ENCODE data around the gene EEF2. TPM values are rescaled to one million over a fixed set of nuclear protein-coding genes. Genes with fewer than 3 reads are reported as not detected.
"Not testable (repeated sequence)": the region's sequence is repeated elsewhere in the genome, so short reads cannot be mapped to it uniquely, and the experiment has no call there.

Gene EEF2
- total RNA-seq, 1 donor from 2014 or later, result 1,960 TPM

GRCh38 chr19:4013886-4014540, 28.8 kb upstream of the EEF2 start:
- Histone ChIP-seq H3K9me3 (no peaks in the 10 kb centered on the region), H3K27me3 (no peaks in the 10 kb centered on the region), H3K36me3 (peaks cover 28% of the 10 kb centered on the region), H3K4me3 (no peak overlapping the region), H3K4me1 (peaks cover 28% of the 10 kb centered on the region), H3K27ac (no peak overlapping the region)
- ATAC-seq (no peak), DNase-seq (no peak)
- TF ChIP-seq CTCF (IDR thresholded peaks at IDR 0.05), result no peak
- intact Hi-C loops (cut with DNase I), result no loop called here

GRCh38 chr19:4012975-4013634, 27.8 kb upstream of the EEF2 start:
- ATAC-seq (no peak), DNase-seq (peak; percentile 63)
- intact Hi-C loops (cut with DNase I), result no loop called here
- no peak for TF ChIP-seq CTCF (IDR thresholded peaks at IDR 0.05)
- Histone ChIP-seq H3K27me3 (no peaks in the 10 kb centered on the region), H3K36me3 (peaks cover 22% of the 10 kb centered on the region), H3K4me3 (no peak overlapping the region), H3K9me3 (no peaks in the 10 kb centered on the region), H3K27ac (no peak overlapping the region), H3K4me1 (peaks cover 35% of the 10 kb centered on the region)

- Histone ChIP-seq H3K36me3 (peaks cover 19% of the 10 kb centered on the region), H3K27me3 (no peaks in the 10 kb centered on the region), H3K4me3 (no peak overlapping the region), H3K4me1 (peaks cover 35% of the 10 kb centered on the region), H3K9me3 (no peaks in the 10 kb centered on the region), H3K27ac (no peak overlapping the region)
- ATAC-seq (no peak), DNase-seq (no peak)
- TF ChIP-seq CTCF (IDR thresholded peaks at IDR 0.05), result no peak
- intact Hi-C loops (cut with DNase I), result no loop called here
These were observed 27.1 kb upstream of the EEF2 start for GRCh38 chr19:4012092-4012974.

GRCh38 chr19:4011430-4011829, 26.2 kb upstream of the EEF2 start:
- H3K4me3 ChIP-seq; intact Hi-C loops (cut with DNase I); H3K27me3 ChIP-seq; H3K9me3 ChIP-seq; H3K27ac ChIP-seq; ATAC-seq; DNase-seq: not testable (repeated sequence)
- Histone ChIP-seq H3K36me3 (peaks cover 19% of the 10 kb centered on the region), H3K4me1 (peaks cover 39% of the 10 kb centered on the region)

- peaks cover 39% of the 10 kb centered on the region for H3K4me1 ChIP-seq
- ATAC-seq (no peak), DNase-seq (no peak)
- no peaks in the 10 kb centered on the region for H3K27me3 ChIP-seq
- H3K36me3 ChIP-seq, result peaks cover 19% of the 10 kb centered on the region
- TF ChIP-seq CTCF (IDR thresholded peaks at IDR 0.05), result no peak
- H3K4me3 ChIP-seq, result no peak overlapping the region
- intact Hi-C loops (cut with DNase I), result no loop called here
- no peak overlapping the region for H3K27ac ChIP-seq
- no peaks in the 10 kb centered on the region for H3K9me3 ChIP-seq
These were observed 25.5 kb upstream of the EEF2 start for GRCh38 chr19:4010808-4011110.

All from upper lobe of right lung (tissue), 1 donor.